CD4-positive, alpha-beta T cell treated with Interleukin-4 for 4 hours (primary cell): ENCODE results near the gene TTF2.

Experiments
- DNase-seq: peaks from one replicate; pipeline ENCODE4 v3.0.0-alpha.2; 2020

Gene TTF2

DNA sequence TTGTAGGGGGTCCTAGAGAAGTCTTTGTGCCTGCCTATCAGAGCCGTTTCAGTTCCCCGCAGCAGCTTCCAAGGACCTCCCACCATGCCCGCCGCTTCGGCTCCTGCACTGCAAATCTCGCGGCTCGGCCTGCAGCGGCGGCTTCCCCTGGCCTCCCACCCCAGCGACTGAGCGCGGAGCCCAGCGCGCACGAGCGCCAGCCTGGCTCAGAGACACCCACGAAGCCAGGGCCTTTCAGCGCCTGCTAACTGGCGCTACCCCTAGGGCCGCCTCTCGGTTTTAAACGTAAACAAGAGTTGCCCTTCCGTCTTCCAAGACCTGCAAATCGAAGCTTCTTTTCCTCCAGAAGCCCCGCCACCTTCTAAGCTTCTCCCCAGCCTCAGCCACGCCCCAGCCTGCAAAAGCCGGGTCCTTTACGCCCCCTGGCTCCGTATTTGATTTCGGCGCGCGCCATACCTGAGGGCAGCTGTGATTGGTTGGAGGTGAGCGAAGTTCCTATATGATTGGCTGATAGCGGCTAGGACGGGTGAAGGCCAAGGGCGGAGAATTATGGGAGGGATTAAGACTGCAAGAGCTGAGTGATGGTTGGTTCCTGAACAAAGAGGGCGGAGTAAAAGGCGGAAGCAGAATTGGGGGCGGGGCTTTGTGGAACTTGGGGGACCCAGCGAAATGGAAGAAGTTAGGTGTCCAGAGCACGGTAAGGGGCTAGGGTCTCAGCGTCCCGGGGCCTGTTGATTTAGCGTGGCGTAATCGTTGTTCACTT, at the start of gene TTF2:
Gene TTF2, plus strand, starts transcription at position 649 of the 763 bp plus-strand sequence. Its CDS starts 21 bp downstream, at position 670.
- peak; percentile 98 for DNase-seq

DNA sequence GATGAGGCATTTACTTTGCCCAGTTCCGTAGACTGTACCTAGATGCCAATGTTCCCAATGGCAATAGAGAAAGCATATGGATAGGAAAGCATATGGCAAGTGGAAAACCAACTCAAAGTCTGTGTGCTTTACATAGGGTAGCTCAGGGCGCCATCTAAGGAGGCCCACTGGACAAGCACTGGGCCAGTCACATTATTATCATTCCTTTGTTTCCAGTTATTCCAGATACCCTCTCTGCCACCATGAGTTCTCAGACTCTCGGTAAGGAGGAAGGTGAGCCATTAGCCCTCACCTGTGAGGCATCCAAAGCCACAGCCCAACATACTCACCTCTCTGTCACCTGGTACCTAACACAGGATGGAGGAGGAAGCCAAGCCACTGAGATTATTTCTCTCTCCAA, 48.8 kb upstream of the TTF2 start:
- DNase-seq, result no peak

DNA sequence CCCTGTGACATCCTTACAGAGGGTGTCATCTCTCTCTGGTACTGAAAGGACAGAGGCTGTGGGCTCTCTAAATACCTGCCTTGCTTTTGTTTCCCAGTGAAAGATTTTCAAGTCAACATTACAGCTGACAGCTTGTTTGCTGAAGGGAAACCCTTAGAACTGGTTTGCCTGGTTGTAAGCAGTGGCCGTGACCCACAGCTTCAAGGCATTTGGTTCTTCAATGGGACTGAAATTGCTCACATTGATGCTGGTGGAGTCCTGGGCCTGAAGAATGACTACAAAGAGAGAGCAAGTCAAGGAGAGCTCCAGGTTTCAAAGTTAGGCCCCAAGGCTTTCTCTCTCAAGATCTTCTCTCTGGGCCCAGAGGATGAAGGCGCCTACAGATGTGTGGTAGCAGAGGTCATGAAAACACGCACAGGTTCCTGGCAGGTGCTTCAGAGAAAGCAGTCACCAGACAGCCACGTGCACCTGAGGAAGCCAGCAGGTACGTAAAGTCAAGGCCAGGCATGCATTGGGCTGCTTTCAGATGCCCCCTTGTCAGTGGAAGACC, 46.7 kb upstream of the TTF2 start:
- no peak for DNase-seq

DNA sequence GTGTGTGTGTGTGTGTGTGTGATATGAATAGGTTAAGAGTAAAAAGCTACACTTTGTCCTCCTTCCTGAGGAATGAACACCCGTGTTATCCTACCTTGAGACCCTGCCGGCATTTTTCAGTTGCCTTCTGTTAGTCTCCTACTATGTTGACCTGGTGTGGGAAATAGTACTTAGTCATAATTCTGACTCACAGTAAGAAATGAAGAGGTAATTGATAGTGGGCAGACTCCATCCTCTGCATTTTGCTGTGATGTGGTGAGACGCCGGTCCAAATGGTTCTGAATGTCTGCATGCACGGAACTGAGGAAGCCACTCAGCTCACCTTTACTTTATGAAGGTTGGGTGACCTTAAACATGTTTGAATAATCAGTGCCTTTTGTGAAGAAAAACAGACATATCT, 45.9 kb upstream of the TTF2 start:
- no peak for DNase-seq

DNA sequence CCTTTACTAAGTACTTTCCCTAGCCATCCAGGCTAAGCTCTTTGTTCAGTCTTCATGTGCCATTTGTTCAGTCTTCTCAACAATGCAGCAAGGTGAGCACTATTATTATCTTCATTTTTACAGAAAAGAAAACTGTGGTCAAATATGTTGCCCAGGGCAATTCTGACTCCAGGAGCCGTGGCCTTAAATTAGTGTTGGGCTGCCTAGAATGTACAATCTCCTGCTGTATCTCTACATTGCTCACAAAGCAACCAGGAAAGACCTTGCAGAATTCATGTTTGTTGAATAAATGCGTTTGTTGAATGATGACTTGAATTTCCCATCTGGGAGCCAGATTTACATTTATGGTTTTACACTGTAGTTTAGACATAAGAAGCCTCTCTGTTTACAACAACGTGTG, 44.4 kb upstream of the TTF2 start:
- no peak for DNase-seq

DNA sequence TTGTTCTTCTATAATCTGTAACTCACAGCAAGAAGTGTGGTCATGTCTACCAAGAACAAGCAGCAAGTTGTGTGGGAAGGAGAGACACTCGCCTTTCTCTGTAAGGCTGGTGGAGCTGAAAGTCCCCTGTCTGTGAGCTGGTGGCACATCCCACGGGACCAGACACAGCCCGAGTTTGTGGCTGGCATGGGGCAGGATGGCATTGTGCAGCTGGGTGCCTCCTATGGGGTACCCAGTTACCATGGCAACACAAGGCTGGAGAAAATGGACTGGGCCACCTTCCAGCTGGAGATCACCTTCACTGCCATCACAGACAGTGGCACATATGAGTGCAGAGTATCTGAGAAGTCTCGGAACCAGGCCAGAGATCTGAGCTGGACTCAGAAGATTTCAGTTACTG, 43.1 kb upstream of the TTF2 start:
- no peak for DNase-seq

DNA sequence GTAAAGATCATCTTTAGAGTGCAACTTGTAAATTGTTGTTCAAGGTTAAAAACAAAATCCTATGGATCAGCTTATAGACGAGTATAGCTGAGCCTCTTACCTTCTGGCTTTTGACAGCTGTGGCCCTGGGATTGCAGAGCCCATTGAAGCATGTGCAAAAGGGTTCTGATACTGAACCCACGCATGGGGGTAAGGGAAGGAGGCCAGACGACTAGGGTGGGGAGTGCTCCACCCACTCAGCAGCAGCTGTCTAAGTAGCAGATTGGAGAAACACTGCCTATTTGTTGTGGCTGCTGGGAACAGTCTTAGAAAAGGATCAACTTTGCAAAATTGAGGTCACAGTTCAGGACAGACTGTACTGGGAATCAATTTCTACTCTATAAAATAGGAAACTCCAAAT, 42.5 kb upstream of the TTF2 start:
- DNase-seq, result no peak

DNA sequence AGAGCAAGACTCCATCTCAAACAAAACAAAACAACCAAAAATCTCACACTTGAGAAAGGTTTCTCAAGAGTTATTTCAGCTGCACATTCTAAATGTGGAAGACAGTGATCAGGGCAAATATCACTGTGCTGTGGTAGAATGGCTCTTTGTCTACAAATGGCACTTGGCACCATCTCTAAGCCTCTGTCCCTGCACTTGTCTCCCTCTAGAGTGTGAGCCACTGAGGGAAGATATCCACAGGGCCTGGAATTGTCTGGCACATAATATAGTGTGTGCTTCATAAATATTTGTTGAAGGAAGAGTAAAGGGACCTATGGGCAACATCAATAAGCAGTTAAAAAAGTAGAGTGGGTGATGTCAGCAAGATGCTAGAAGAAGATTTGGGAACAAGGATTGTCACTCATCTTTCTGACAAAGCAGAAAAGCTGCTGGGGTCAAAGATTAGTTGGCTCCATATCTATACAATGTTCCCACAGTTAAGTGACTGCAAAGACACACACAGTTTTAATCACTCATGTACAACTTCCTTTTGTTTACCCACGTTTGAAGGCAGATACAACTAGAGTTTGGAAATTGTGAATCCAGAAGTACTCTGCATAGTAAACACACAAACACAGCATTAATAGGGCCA, 39.5 kb upstream of the TTF2 start:
- no peak for DNase-seq

DNA sequence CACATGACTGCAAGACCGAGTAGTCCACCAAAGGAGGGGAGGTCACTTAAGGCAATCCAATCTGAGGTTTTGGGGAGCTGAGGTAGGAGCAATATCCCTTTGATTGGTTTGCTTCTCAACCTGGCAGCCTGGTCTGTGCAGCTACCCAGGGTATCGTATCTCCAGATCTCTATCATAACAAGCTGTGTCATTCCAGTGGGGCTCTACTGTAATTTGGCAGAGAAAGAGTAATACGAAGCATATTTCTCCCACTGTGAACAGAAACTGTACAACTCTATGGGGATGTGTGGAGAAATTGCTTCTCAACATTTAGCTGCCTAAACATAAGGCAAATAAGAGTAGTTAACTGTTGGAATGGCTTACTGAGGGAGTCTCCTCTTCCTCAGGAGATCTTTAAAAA, 38.0 kb upstream of the TTF2 start:
- no peak for DNase-seq

DNA sequence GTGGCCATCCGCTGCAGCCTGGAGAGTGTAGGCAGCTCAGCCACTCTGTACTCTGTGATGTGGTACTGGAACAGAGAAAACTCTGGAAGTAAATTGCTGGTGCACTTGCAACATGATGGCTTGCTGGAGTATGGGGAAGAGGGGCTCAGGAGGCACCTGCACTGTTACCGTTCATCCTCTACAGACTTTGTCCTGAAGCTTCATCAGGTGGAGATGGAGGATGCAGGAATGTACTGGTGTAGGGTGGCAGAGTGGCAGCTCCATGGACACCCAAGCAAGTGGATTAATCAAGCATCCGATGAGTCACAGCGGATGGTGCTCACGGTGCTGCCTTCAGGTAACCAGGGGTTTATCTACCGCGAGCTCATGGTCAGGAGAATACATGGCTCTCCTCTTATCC, 34.6 kb upstream of the TTF2 start:
- no peak for DNase-seq

DNA sequence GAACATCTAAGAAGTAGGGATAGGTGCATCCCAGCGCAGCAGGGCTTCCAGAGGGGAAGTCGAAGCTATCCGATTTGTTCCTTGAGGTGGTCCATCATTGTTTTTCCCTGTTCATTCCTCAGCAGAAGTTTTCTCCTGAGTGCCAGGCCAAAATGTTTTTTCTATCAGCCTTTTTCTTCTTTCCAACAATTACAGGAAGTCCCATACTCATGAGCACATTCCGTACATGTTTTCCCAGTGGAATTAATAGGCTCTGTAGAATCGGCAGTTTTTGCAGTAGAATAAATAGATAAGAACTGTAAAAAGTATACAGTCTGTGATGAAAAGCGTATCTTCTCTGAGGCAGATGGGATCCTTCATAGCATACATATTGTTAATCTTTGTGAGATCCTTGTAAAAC, 33.8 kb upstream of the TTF2 start:
- no peak for DNase-seq

DNA sequence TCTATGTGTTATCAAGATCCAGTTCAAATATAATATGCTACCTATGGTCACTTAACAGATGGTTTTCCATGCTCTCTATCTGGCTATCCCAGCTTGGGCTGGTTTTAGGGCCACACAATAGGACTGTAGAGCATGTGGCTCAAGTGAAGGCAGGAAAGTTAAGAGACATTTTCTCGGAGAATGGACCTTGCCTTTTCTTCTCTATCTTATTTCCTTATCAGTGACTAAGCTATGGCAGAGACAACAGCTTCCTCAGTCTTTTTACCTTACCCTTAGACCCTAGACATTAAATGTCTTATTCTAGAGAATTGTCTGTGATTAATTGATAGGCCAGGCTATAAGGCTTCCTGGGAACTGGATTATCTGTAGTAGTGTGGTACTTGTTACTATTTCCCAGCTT, 30.4 kb upstream of the TTF2 start:
- no peak for DNase-seq

DNA sequence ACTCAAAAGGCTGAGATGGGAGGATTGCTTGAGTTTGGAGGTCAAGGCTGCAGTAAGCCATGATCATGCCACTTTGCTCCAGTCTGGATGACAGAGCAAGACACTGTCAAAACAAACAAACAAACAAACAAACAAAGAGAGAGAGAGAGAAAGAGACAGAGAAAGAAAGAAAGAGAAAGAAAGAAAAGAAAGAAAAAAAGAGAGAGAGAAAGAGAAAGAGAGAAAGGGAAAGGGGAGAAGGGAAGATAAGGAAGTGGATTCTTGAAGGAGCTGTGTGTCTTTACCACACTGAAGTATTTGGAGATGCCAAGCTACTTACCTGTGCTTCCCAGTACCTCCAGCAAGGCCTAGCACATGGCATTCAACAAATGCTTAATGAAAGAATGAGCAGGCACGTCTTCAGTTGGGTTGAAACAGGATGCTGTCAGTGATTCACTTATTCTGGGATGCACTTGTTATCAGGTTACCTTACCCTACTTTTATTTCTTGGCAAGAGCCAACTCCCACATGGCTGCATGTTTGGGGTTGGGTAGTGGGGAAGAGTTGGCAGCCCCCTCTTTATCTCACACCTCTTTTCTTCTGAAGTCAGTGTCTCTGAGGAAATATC, 29.8 kb upstream of the TTF2 start:
- DNase-seq, result no peak

DNA sequence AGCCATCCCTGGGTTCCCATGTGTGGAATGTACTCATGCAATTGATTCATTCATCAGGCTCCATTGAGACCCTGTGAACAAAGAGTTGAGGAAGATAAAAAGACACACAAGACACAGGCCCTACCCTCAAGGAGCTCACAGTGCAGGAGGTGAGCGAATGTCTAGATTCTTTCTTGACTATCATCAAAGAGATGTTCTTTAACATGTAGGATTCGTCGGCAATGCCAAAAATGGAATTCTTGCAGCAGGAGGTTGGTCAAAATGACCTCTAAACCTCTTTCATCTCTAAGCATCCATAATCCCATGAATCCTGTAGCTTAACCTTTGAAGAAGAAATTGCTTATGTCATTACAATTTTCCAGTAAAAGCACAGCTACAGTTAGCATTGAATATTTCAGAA, 27.9 kb upstream of the TTF2 start:
- no peak for DNase-seq

DNA sequence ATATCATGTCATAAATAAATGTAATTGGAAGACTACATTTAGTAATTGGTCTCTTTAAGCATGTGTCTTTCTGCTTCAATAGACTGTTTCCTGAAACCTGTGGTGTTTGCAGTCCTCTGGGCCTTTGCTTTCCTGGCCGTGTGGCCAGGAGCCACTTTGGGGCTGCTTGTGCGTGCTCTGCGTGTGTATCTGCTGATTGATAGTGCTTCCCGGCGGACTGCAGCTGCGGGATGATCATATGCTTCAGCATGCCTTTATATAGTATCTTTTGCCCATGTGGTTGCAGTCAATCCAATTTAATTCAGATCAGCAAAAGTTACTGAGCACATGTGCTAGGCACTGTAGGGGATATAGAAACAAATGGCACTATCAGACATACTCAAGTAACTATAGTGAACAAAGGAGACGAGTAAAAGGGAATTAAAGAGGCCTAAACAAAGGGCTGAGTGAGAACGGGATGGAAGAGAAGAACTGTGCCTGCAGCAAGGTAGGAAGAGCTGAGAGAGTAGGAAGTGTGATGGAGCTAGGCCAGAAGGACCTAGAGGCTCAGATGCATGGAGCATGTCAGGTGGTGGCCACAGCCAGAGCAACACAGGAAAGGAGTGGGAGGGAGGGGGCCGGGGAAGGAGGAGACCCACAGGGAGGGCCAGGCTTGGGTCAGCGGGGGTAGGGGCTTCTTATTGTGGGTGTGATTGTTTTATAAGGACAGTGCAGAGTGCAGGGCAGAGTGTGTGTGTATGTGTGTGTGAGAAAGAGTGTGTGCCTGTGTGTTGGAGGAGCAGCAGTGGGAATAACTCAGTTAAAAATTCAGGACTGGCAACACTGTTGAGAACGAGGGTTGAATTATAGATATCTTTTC, 27.2 kb upstream of the TTF2 start:
- no peak for DNase-seq

DNA sequence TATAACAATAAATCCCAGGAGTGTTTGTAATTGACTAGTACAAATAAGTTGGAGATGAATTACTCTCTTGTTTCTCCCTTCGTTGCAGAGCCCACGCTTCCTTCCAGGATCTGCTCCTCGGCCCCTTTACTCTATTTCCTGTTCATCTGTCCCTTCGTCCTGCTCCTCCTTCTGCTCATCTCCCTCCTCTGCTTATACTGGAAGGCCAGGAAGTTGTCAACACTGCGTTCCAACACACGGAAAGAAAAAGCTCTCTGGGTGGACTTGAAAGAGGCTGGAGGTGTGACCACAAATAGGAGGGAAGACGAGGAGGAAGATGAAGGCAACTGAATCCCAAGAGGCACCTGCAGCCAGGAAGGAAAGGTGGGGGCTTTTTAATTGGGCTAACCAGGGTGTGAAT, 26.4 kb upstream of the TTF2 start:
- no peak for DNase-seq

DNA sequence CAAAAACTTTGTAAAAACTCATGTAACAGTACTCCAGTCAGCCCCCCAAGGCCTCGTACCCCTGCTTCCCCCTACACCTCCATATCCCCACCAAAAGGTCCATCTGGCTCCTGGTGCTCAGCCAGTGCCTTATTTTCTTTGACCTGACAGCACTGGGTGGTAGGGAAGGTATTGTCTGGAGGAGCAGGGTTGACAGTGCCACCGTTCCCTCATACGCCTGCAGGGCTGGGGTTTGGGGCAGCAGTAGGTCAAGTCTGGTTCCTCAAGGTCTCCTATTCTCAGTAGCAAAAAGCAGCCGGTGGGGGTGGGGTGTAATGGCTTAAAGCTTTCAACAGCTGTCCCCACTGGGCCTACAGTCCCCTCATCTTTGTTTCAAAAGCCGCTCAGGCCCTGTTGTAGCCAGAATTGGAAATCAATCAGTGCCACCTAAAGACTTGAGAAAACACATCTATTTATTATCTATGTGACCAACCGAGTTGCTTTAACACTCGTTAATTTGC, 25.3 kb upstream of the TTF2 start:
- no peak for DNase-seq

DNA sequence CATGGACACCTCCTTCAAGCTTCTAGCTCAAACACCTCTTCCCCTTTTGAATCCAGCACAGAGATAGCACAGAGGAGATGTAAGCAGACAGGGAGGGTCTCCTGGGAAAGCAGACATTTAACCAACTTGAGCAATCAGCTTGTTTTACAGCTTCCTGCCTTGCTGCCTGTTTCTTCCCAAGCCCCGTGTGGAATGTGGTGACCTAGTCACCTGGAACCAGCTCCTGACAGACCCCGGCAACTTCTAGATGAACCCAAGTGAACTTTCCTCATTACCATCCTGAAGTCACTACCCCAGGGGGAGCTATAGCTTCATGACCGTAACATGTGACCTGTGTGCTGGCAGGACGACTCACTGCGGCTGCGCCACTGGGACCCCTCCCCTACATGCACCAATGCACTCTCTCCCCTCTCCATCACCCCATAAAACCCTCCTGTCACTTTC, 24.1 kb upstream of the TTF2 start:
- DNase-seq, result no peak

DNA sequence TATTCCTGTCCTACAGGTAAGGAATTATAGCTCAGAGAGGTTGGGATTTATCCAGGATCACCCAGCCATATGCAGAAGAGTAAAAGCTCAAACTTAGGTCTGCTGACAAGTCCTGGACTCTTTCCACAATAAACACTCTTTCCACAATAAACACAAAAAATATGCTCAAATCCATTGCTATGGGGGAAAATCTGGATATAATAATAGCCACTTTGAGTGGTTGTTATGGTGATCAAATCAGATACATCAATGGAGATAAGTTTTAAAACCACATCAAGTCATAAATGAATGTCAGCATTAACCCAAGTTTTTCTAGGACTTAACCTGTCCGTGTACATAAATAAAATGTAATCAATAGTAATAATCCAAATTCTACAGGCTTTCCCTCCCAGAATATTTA, 22.3 kb upstream of the TTF2 start:
- DNase-seq, result no peak

DNA sequence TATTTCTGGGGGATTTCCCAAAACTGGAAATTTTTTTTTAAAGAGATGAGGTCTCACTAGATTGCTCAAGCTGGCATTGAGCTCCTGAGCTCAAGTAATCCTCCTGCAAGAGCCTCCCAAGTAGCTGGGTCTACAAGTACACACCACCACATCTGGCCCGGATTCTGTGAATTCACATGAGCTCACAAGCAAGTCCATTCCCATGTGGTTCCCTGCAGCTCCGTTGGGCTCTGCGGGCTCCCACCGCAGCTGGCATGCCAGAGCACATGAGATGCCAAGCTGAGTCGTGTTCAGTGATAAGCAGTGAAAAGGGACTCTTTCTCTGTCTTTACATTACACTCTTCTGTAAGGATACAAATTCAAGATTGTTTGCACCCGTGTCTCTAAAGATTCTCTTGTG, 21.9 kb upstream of the TTF2 start:
- DNase-seq, result no peak

DNA sequence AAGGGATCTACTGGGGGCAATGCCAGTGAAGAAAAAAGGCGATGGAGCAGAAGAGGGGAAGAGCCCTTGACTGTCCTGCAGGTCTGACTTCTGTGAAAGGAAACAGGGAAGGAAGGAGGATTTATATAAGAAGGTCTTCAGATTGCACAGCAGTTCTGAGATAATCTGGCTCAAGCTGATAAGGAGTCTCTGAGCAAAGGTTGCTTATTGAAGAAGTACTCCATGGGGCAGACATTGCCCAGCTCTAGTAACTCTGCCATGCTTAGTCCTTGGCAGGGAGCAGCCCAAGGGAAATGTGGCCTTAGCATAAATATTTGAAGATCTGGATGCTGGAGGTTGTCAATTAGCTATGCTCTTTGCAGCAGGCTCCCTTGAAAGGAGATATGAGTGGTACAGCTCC, 15.9 kb upstream of the TTF2 start:
- no peak for DNase-seq

DNA sequence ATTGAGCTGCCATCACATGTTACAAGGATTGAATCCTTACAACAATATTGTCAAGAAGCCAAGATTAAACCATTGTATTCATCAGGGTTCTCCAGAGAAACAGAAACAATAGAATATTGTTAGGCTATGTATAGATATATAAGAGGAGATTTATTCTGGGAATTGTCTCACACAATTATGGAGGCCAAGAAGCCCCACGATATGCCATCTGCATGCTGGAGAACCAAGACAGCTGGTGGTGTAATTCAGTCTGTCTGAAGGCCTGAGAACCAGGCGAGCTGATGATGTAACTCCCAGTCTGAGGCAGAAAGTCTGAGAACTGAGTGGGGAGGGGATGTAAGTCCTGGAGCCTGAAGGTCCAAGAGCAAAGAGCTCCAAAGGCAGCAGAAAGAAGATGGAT, 14.5 kb upstream of the TTF2 start:
- DNase-seq, result no peak

DNA sequence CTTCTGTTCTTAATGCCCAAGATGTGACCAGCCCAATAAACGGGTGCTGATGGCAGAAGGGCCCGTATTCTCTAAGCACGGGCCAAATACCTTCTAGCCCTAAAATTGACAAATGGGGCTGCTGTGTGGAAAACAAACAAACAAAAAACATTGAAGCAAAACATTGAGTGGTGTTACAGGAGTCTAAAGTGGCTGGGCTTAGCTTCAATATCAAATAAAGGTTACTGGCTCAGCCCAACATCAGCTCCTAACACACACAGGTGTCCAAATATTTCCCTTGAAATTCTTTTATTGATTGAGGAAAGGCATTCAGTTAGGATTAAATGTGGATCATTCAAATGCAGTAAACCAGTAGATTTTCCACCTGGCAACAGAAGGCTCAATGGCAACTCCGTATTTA, 13.3 kb upstream of the TTF2 start:
- no peak for DNase-seq
